Muscle of leg (tissue), 11 donors: ENCODE measurements around the gene NFATC2IP. TPM values are rescaled to one million over a fixed set of nuclear protein-coding genes. Genes with fewer than 3 reads are reported as not detected.

Experiments
- DNase-seq: peaks from one replicate; pipeline ENCODE4 v3.0.0; 2013
- H3K27ac ChIP-seq: one replicate; pipeline ENCODE4 v1.5.1; 2013; ENCODE audit warnings: mild to moderate bottlenecking, low read length, control low read depth
- H3K27me3 ChIP-seq: one replicate; pipeline ENCODE4 v1.6.1; 2013; ENCODE audit warnings: low read length; ENCODE audit not compliant: control insufficient read depth, insufficient read depth
- H3K36me3 ChIP-seq: one replicate; pipeline ENCODE4 v1.6.1; 2013; ENCODE audit warnings: low read length; ENCODE audit not compliant: control insufficient read depth, insufficient read depth
- H3K4me1 ChIP-seq: one replicate; pipeline ENCODE4 v1.6.1; 2013; ENCODE audit warnings: low read length; ENCODE audit not compliant: control insufficient read depth, insufficient read depth
- H3K4me3 ChIP-seq: one replicate; pipeline ENCODE4 v1.5.1; 2013; ENCODE audit warnings: low read length, control low read depth
- H3K9me3 ChIP-seq: replicated peaks from 2 replicates; pipeline ENCODE4 v1.6.1; 2013; ENCODE audit warnings: low read depth, low read length; ENCODE audit not compliant: control insufficient read depth
- WGBS: methylation state at CpG from one replicate; pipeline ENCODE4 v1.1.5; 2013; ENCODE audit warnings: missing lambda C conversion rate; ENCODE audit not compliant: insufficient coverage; 5-methylcytosine and 5-hydroxymethylcytosine counted together
- polyA plus RNA-seq, 8 donors: library from polyadenylated mRNA; unstranded; fragments of 120-200 nt; gene quantifications; one replicate each; pipeline versions ENCODE4 v1.2.1 to v1.2.3, GENCODE V29; 2013; ENCODE audit warnings: inconsistent platforms in 1 of 8, low replicate concordance in 1 of 8; ENCODE audit not compliant: insufficient read length in 8 of 8, insufficient read depth in 1 of 8
- total RNA-seq: library from RNA; stranded (reverse); fragments of 120-200 nt; gene quantifications from one replicate; pipeline ENCODE4 v1.2.4, GENCODE V29; 2013

Gene NFATC2IP
- total and polyA plus RNA-seq, 9 donors = 12.7 to 35.8 (median 18.4) TPM

DNA sequence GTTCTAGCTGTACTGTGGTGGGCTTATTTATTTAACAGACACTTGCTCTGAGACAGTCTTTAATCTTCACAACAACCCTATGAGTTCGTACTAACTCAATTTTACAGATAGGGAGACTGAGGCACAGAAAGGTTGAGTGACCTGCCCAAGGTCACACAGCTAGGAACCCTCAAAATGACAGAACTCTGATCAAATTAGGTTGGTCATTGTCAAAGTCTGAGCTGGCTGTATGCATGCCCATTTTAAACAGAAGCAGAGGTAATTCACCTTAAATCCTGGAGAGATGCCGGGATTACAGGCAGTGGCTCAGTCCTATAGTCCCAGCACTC, 59.1 kb downstream of the NFATC2IP start:
- Histone ChIP-seq H3K27ac (no peak overlapping the region), H3K4me3 (no peak overlapping the region), H3K36me3 (no peaks in the 10 kb centered on the region), H3K27me3 (no peaks in the 10 kb centered on the region), H3K4me1 (no peaks in the 10 kb centered on the region), H3K9me3 (no peaks in the 10 kb centered on the region)
- DNase-seq = no peak
- no CpG with 5 or more reads among the region's 2 CpGs for WGBS

GRCh38 chr16:29011112-29011511, 60.4 kb downstream of the NFATC2IP start:
- H3K27ac ChIP-seq = no peak overlapping the region
- H3K27me3 ChIP-seq = no peaks in the 10 kb centered on the region
- no peaks in the 10 kb centered on the region for H3K9me3 ChIP-seq
- no peaks in the 10 kb centered on the region for H3K4me1 ChIP-seq
- no peaks in the 10 kb centered on the region for H3K36me3 ChIP-seq
- DNase-seq = no peak
- WGBS = 44% methylated on average over 5 of the region's 8 CpGs
- H3K4me3 ChIP-seq = no peak overlapping the region

GRCh38 chr16:29011851-29012250, 61.1 kb downstream of the NFATC2IP start:
- Histone ChIP-seq H3K27ac (no peak overlapping the region), H3K4me3 (no peak overlapping the region), H3K27me3 (no peaks in the 10 kb centered on the region), H3K4me1 (no peaks in the 10 kb centered on the region), H3K36me3 (no peaks in the 10 kb centered on the region), H3K9me3 (no peaks in the 10 kb centered on the region)
- WGBS = 50% methylated on average over 1 of the region's 4 CpGs
- no peak for DNase-seq

GRCh38 chr16:29012913-29013553, 62.3 kb downstream of the NFATC2IP start:
- H3K27me3 ChIP-seq = no peaks in the 10 kb centered on the region
- H3K36me3 ChIP-seq = no peaks in the 10 kb centered on the region
- H3K4me1 ChIP-seq = no peaks in the 10 kb centered on the region
- no peak overlapping the region for H3K4me3 ChIP-seq
- WGBS = 53% methylated on average over 2 of the region's 9 CpGs
- no peak for DNase-seq
- H3K27ac ChIP-seq = no peak overlapping the region
- no peaks in the 10 kb centered on the region for H3K9me3 ChIP-seq

GRCh38 chr16:29014561-29015069, 63.9 kb downstream of the NFATC2IP start:
- no peak overlapping the region for H3K27ac ChIP-seq
- H3K27me3 ChIP-seq = no peaks in the 10 kb centered on the region
- WGBS = 73% methylated on average over 3 of the region's 3 CpGs
- H3K9me3 ChIP-seq = no peaks in the 10 kb centered on the region
- DNase-seq = peak; percentile 5
- no peaks in the 10 kb centered on the region for H3K4me1 ChIP-seq
- H3K4me3 ChIP-seq = no peak overlapping the region
- H3K36me3 ChIP-seq = no peaks in the 10 kb centered on the region

Other genes starting within 250 kb of the NFATC2IP start
- 364 TPM for gene EIF3C, start 239.5 kb upstream of the NFATC2IP start, total RNA-seq
- 100 to 1,000 TPM; 242 to 462 (median 336) TPM for gene EIF3C, start 239.5 kb upstream of the NFATC2IP start, polyA plus RNA-seq
- gene NPIPB9, start 199.2 kb upstream of the NFATC2IP start, total RNA-seq = 1.2 TPM
- 1 to 10 TPM in 3 of 8 donors, under 1 TPM in 5; 0.49 to 2.8 (median 0.85) TPM for gene NPIPB9, start 199.2 kb upstream of the NFATC2IP start, polyA plus RNA-seq
- 27.1 TPM for gene ATXN2L, start 127.9 kb upstream of the NFATC2IP start, total RNA-seq
- gene ATXN2L, start 127.9 kb upstream of the NFATC2IP start, polyA plus RNA-seq = 100 to 1,000 TPM in 2 of 8 donors, 10 to 100 TPM in 6; 66.4 to 107 (median 87.2) TPM
- 87.9 TPM for gene TUFM, start 104.6 kb upstream of the NFATC2IP start, total RNA-seq
- gene TUFM, start 104.6 kb upstream of the NFATC2IP start, polyA plus RNA-seq = 100 to 1,000 TPM; 151 to 193 (median 163) TPM
- 22.3 TPM for gene SH2B1, start 87.1 kb upstream of the NFATC2IP start, total RNA-seq
- gene SH2B1, start 87.1 kb upstream of the NFATC2IP start, polyA plus RNA-seq = 10 to 100 TPM; 33.6 to 55.8 (median 47.6) TPM
- 280 TPM for gene ATP2A1, start 72.4 kb upstream of the NFATC2IP start, total RNA-seq
- 100 to 1,000 TPM; 168 to 587 (median 468) TPM for gene ATP2A1, start 72.4 kb upstream of the NFATC2IP start, polyA plus RNA-seq
- gene RABEP2, start 25.7 kb upstream of the NFATC2IP start, total RNA-seq = 11.6 TPM
- gene RABEP2, start 25.7 kb upstream of the NFATC2IP start, polyA plus RNA-seq = 10 to 100 TPM; 13.1 to 19.3 (median 15.5) TPM
- 0.13 TPM for gene CD19, start 19.0 kb upstream of the NFATC2IP start, total RNA-seq
- under 1 TPM; 0.12 to 0.85 (median 0.31) TPM for gene CD19, start 19.0 kb upstream of the NFATC2IP start, polyA plus RNA-seq
- gene SPNS1, start 23.8 kb downstream of the NFATC2IP start, total RNA-seq = 12.0 TPM
- gene SPNS1, start 23.8 kb downstream of the NFATC2IP start, polyA plus RNA-seq = 10 to 100 TPM; 24.9 to 33.6 (median 29.4) TPM
- 1.4 TPM for gene LAT, start 34.1 kb downstream of the NFATC2IP start, total RNA-seq
- gene LAT, start 34.1 kb downstream of the NFATC2IP start, polyA plus RNA-seq = 1 to 10 TPM; 1.8 to 3.9 (median 3.3) TPM